CD4-positive, CD25-positive, alpha-beta regulatory T cell (primary cell): Measurements from ENCODE around the gene PLXNB3. TPM values are rescaled to one million over a fixed set of nuclear protein-coding genes. Genes with fewer than 3 reads are reported as not detected.

Source experiments
- ATAC-seq, 2 donors: fragments of 150-1000 bp; cut with Tn5 transposase; one replicate each; pipeline ENCODE4 v1.10.0; 2021; ENCODE audit warnings: low read depth in 2 of 2, moderate number of reproducible peaks in 2 of 2, moderate library complexity in 1 of 2
- DNase-seq, 3 donors: peaks; one replicate each; pipeline versions ENCODE4 v3.0.0 to v3.0.0-alpha.2; 2012 to 2022; ENCODE audit warnings: mixed read lengths in 1 of 3
- H3K27ac ChIP-seq: one replicate; pipeline ENCODE4 v1.7.0; 2013; ENCODE audit warnings: mild to moderate bottlenecking, low read length; ENCODE audit not compliant: insufficient read depth, poor library complexity, severe bottlenecking
- H3K27me3 ChIP-seq: one replicate; pipeline ENCODE4 v1.7.0; 2013; ENCODE audit warnings: low read length; ENCODE audit not compliant: control insufficient read depth, insufficient read depth
- H3K36me3 ChIP-seq: one replicate; pipeline ENCODE4 v1.7.0; 2013; ENCODE audit warnings: mild to moderate bottlenecking, low read length, moderate library complexity; ENCODE audit not compliant: control insufficient read depth, insufficient read depth
- H3K4me1 ChIP-seq: 2 replicates; pipeline ENCODE4 v1.7.0; 2013; ENCODE audit warnings: mild to moderate bottlenecking, low read length; ENCODE audit not compliant: insufficient read depth, control insufficient read depth, poor library complexity, severe bottlenecking
- H3K4me3 ChIP-seq: one replicate; pipeline ENCODE4 v1.7.0; 2013; ENCODE audit warnings: low read depth, mild to moderate bottlenecking, low read length, moderate library complexity
- H3K9me3 ChIP-seq, 2 experiments: 1 replicate in 1 of 2; 2 replicates in 1 of 2; pipeline ENCODE4 v1.7.0; 2013; ENCODE audit warnings: low read length in 2 of 2, mild to moderate bottlenecking in 1 of 2, moderate library complexity in 1 of 2; ENCODE audit not compliant: control insufficient read depth in 2 of 2
- H3K27ac Mint-ChIP-seq, 3 donors: one replicate each; pipeline ENCODE4 v1.8.0; 2020 to 2022; ENCODE audit warnings: mild to moderate bottlenecking in 3 of 3, mixed read lengths in 3 of 3, moderate library complexity in 2 of 3
- H3K27me3 Mint-ChIP-seq: one replicate; pipeline ENCODE4 v1.8.0; 2022; ENCODE audit warnings: mild to moderate bottlenecking, mixed read lengths
- H3K36me3 Mint-ChIP-seq: one replicate; pipeline ENCODE4 v1.8.0; 2020; ENCODE audit warnings: mixed read lengths
- H3K4me1 Mint-ChIP-seq, 4 donors: one replicate each; pipeline ENCODE4 v1.8.0; 2020 to 2022; ENCODE audit warnings: mixed read lengths in 4 of 4, mild to moderate bottlenecking in 1 of 4
- H3K4me3 Mint-ChIP-seq, 4 donors: one replicate each; pipeline ENCODE4 v1.8.0; 2020 to 2022; ENCODE audit warnings: mild to moderate bottlenecking in 4 of 4, mixed read lengths in 4 of 4, moderate library complexity in 3 of 4
- H3K9me3 Mint-ChIP-seq, 7 donors: one replicate each; pipeline ENCODE4 v1.8.0; 2020 to 2022; ENCODE audit warnings: mixed read lengths in 7 of 7, mild to moderate bottlenecking in 3 of 7, moderate library complexity in 2 of 7
- polyA plus RNA-seq, 4 donors: library from polyadenylated mRNA; unstranded; fragments of 300-500 nt; fragmentation: Illumina TruSeq; gene quantifications; one replicate each; pipeline ENCODE4 v1.2.3, GENCODE V29; 2021
- total RNA-seq: library from RNA; stranded (reverse); gene quantifications from one replicate; pipeline ENCODE4 v1.2.3, GENCODE V29; 2022

Gene PLXNB3
- total and polyA plus RNA-seq, 5 donors from 2014 or later = 0.52 TPM; not detected in 4

DNA sequence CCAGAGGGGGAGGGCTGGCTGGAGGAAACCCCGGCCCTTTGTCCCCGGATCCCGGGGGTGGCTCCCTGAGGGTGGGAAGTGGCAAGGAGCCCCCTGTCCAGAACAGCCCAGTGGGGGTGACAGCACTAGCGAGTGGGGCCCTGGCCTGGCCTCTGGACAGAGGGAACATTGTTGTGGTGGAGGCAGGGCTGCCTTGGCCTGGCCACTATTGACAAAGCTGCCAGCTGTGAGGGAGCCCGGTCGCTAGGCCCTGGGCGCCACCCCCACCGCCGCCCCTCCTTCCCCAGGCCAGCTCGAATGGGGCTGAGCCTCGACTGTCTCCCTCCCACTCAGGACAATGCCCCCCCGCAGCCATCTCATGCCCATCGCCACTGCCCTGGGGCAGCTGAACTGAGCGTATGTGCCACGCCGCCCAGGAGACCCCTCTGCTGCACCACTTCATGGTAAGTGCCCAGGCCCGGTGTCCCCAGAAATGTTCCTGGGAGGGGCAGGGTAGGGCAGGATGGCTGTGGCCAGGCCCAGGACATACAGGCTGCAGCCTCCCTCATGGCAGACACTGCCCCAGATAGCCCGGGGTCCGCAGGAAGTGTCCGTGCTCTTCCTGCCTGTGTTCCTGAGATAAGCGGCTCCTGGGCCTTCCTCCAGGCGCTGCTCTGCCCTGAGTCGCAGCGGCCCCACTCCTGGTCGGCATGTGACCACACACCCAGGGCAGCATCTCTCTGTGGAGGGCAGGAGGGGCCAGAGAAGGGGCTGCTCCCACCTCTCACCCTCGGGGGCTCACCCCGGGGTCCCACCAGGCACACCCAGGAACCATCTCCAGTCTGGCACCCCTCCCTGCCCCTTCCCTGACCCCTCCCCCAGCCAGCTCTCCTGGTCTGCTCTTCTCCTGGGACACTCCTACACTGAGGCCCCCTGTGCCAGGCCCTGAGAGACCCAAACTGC lies 1.4 kb downstream of the PLXNB3 start:
- no peaks in the 10 kb centered on the region for H3K36me3 Mint-ChIP-seq
- Histone ChIP-seq H3K4me1 (no peaks in the 10 kb centered on the region), H3K27me3 (no peaks in the 10 kb centered on the region), H3K27ac (no peak overlapping the region), H3K36me3 (no peaks in the 10 kb centered on the region), H3K9me3 (no peaks in the 10 kb centered on the region), H3K4me3 (no peak overlapping the region)
- H3K4me3 Mint-ChIP-seq = no peak overlapping the region
- peaks cover 0 to 4% (median 0%) of the 10 kb centered on the region in 4 donors for H3K4me1 Mint-ChIP-seq
- no peak for DNase-seq
- H3K27ac Mint-ChIP-seq = no peak overlapping the region
- no peaks in the 10 kb centered on the region for H3K9me3 Mint-ChIP-seq
- H3K27me3 Mint-ChIP-seq = no peaks in the 10 kb centered on the region
- no peak for ATAC-seq

GRCh38 chrX:153766098-153766817 lies 2.2 kb downstream of the PLXNB3 start:
- H3K4me1 ChIP-seq = no peaks in the 10 kb centered on the region
- H3K36me3 ChIP-seq = no peaks in the 10 kb centered on the region
- peaks cover 0 to 4% (median 0%) of the 10 kb centered on the region in 4 donors for H3K4me1 Mint-ChIP-seq
- H3K9me3 ChIP-seq = no peaks in the 10 kb centered on the region
- H3K36me3 Mint-ChIP-seq = no peaks in the 10 kb centered on the region
- no peak for DNase-seq
- H3K27me3 ChIP-seq = no peaks in the 10 kb centered on the region
- no peak for ATAC-seq
- no peaks in the 10 kb centered on the region for H3K9me3 Mint-ChIP-seq
- no peak overlapping the region for H3K27ac Mint-ChIP-seq
- H3K27me3 Mint-ChIP-seq = no peaks in the 10 kb centered on the region
- H3K4me3 Mint-ChIP-seq = peak overlapping the region in 1 of 4 donors; percentile 15
- no peak overlapping the region for H3K27ac ChIP-seq
- H3K4me3 ChIP-seq = no peak overlapping the region

DNA sequence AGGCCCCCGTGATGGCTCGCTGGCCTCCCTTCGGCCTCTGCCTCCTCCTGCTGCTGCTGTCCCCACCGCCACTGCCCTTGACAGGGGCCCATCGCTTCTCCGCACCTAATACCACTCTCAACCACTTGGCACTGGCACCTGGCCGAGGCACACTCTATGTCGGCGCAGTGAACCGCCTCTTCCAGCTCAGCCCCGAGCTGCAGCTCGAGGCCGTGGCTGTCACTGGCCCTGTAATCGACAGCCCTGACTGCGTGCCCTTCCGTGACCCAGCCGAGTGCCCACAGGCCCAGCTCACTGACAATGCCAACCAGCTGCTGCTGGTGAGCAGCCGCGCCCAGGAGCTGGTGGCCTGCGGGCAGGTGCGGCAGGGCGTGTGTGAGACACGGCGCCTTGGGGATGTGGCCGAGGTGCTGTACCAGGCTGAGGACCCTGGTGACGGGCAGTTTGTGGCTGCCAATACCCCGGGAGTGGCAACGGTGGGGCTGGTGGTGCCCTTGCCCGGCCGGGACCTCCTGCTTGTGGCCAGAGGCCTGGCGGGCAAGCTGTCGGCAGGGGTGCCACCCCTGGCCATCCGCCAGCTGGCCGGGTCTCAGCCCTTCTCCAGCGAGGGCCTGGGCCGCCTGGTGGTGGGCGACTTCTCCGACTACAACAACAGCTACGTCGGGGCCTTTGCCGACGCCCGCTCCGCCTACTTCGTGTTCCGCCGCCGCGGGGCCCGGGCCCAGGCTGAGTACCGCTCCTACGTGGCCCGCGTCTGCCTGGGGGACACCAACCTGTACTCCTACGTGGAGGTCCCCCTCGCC lies 3.0 kb downstream of the PLXNB3 start:
- Histone ChIP-seq H3K27ac (no peak overlapping the region), H3K4me1 (no peaks in the 10 kb centered on the region), H3K4me3 (no peak overlapping the region), H3K9me3 (no peaks in the 10 kb centered on the region), H3K36me3 (no peaks in the 10 kb centered on the region), H3K27me3 (no peaks in the 10 kb centered on the region)
- H3K4me1 Mint-ChIP-seq = peaks cover 0 to 4% (median 0%) of the 10 kb centered on the region in 4 donors
- H3K27me3 Mint-ChIP-seq = no peaks in the 10 kb centered on the region
- ATAC-seq (no peak), DNase-seq (no peak)
- H3K9me3 Mint-ChIP-seq = no peaks in the 10 kb centered on the region
- no peak overlapping the region for H3K4me3 Mint-ChIP-seq
- no peaks in the 10 kb centered on the region for H3K36me3 Mint-ChIP-seq
- no peak overlapping the region for H3K27ac Mint-ChIP-seq

DNA sequence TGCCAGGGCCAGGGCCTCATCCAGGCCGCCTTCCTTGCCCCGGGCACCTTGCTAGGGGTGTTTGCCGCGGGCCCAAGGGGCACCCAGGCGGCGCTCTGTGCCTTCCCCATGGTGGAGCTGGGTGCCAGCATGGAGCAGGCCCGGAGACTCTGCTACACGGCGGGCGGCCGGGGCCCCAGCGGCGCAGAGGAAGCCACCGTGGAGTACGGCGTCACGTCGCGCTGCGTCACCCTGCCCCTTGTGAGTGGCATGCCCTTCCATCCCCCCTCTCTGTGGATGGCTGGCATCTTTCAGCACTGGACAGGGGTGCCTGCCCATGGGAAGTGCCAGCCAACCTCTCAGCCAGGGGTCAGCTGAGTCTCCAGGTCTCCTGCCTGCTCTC lies 3.6 kb downstream of the PLXNB3 start:
- DNase-seq (no peak), ATAC-seq (no peak)
- H3K36me3 ChIP-seq = no peaks in the 10 kb centered on the region
- Mint-ChIP-seq H3K27ac (no peak overlapping the region), H3K4me1 (peaks cover 0 to 4% (median 0%) of the 10 kb centered on the region in 4 donors), H3K27me3 (no peaks in the 10 kb centered on the region), H3K4me3 (no peak overlapping the region), H3K36me3 (no peaks in the 10 kb centered on the region), H3K9me3 (no peaks in the 10 kb centered on the region)
- H3K27ac ChIP-seq = no peak overlapping the region
- H3K9me3 ChIP-seq = no peaks in the 10 kb centered on the region
- H3K4me1 ChIP-seq = no peaks in the 10 kb centered on the region
- no peaks in the 10 kb centered on the region for H3K27me3 ChIP-seq
- H3K4me3 ChIP-seq = no peak overlapping the region

- DNase-seq = no peak
- no peak overlapping the region for H3K27ac Mint-ChIP-seq
- no peak overlapping the region for H3K4me3 Mint-ChIP-seq
Measured at GRCh38 chrX:153768311-153769157, 4.5 kb downstream of the PLXNB3 start.

GRCh38 chrX:153769158-153769864 lies 5.3 kb downstream of the PLXNB3 start:
- H3K27me3 Mint-ChIP-seq = no peaks in the 10 kb centered on the region
- H3K4me3 Mint-ChIP-seq = no peak overlapping the region
- no peaks in the 10 kb centered on the region for H3K4me1 Mint-ChIP-seq
- H3K27ac Mint-ChIP-seq = peak overlapping the region in 1 of 3 donors; percentile 80
- no peaks in the 10 kb centered on the region for H3K36me3 Mint-ChIP-seq
- H3K36me3 ChIP-seq = no peaks in the 10 kb centered on the region
- H3K9me3 Mint-ChIP-seq = no peaks in the 10 kb centered on the region
- H3K9me3 ChIP-seq = no peaks in the 10 kb centered on the region
- H3K27ac ChIP-seq = no peak overlapping the region
- no peaks in the 10 kb centered on the region for H3K27me3 ChIP-seq
- ATAC-seq (no peak), DNase-seq (no peak)
- H3K4me3 ChIP-seq = no peak overlapping the region
- no peaks in the 10 kb centered on the region for H3K4me1 ChIP-seq

More at GRCh38 chrX:153768311-153769157, 4.5 kb downstream of the PLXNB3 start:
- Histone ChIP-seq H3K27ac (no peak overlapping the region), H3K9me3 (no peaks in the 10 kb centered on the region), H3K27me3 (no peaks in the 10 kb centered on the region), H3K4me3 (no peak overlapping the region), H3K36me3 (no peaks in the 10 kb centered on the region), H3K4me1 (no peaks in the 10 kb centered on the region)
- Mint-ChIP-seq H3K36me3 (no peaks in the 10 kb centered on the region), H3K9me3 (no peaks in the 10 kb centered on the region), H3K4me1 (peaks cover 0 to 4% (median 0%) of the 10 kb centered on the region in 4 donors), H3K27me3 (no peaks in the 10 kb centered on the region)
- ATAC-seq = no peak
